Activated naive CD4-positive, alpha-beta T cell treated with anti-CD3 and anti-CD28 coated beads for 36 hours (primary cell): Measurements from ENCODE around the gene ATP6V0B. TPM values are rescaled to one million over a fixed set of nuclear protein-coding genes. Genes with fewer than 3 reads are reported as not detected.
A peak's percentile ranks its signal among the peaks of the same experiment; 100 is the strongest.

ENCODE experiments used
- CTCF ChIA-PET: fragments of 350-600 bp; sonication (Branson Sonifier 250); formaldehyde crosslinking; loops from one replicate; lab custom pipeline; 2021; ENCODE audit warnings: antibody characterized with exemption; lab: Charles Lee
- DNase-seq: peaks from one replicate; pipeline ENCODE4 v3.0.0-alpha.2; 2020
- H3K27ac Mint-ChIP-seq: one replicate; pipeline ENCODE4 v1.8.0; 2021; ENCODE audit warnings: mild to moderate bottlenecking, mixed read lengths
- H3K27me3 Mint-ChIP-seq: one replicate; pipeline ENCODE4 v1.8.0; 2021; ENCODE audit warnings: low read depth, mixed read lengths
- H3K36me3 Mint-ChIP-seq: one replicate; pipeline ENCODE4 v1.8.0; 2021; ENCODE audit warnings: low read depth, mixed read lengths
- H3K4me1 Mint-ChIP-seq: one replicate; pipeline ENCODE4 v1.8.0; 2021; ENCODE audit warnings: low read depth, mixed read lengths
- H3K4me3 Mint-ChIP-seq: one replicate; pipeline ENCODE4 v1.8.0; 2021; ENCODE audit warnings: mild to moderate bottlenecking, moderate library complexity, mixed read lengths
- H3K9me3 Mint-ChIP-seq: one replicate; pipeline ENCODE4 v1.8.0; 2021; ENCODE audit warnings: mixed read lengths
- intact Hi-C: fragments of 100-400 bp; cut with micrococcal nuclease; formaldehyde crosslinking; loops from one replicate; pipeline ENCODE4 v1.15.1; 2023
- total RNA-seq, 2 experiments: library from RNA; stranded (reverse); gene quantifications; one replicate each; pipeline ENCODE4 v1.2.3, GENCODE V29; 2021

The ATP6V0B gene
- total RNA-seq, 2 experiments from 2014 or later, result 44.2 to 52.6 TPM

GRCh38 chr1:44002165-44002564, 27.4 kb downstream of the ATP6V0B start:
- intact Hi-C loops, result no loop called here
- Mint-ChIP-seq H3K4me3 (no peak overlapping the region), H3K27me3 (no peaks in the 10 kb centered on the region), H3K4me1 (no peaks in the 10 kb centered on the region), H3K36me3 (peaks cover 25% of the 10 kb centered on the region), H3K27ac (no peak overlapping the region), H3K9me3 (no peaks in the 10 kb centered on the region)
- DNase-seq, result no peak
- CTCF ChIA-PET, result interaction anchor here (5.7 kb wide), 1 partner anchor 45 kb away, joined by 67 read pairs; no protein-coding TSS in a partner anchor

GRCh38 chr1:44002606-44003157, 27.9 kb downstream of the ATP6V0B start:
- intact Hi-C loops, result no loop called here

GRCh38 chr1:44008259-44008658, 33.5 kb downstream of the ATP6V0B start:
- no peak for DNase-seq
- Mint-ChIP-seq H3K36me3 (peaks cover 13% of the 10 kb centered on the region), H3K9me3 (no peaks in the 10 kb centered on the region), H3K4me3 (no peak overlapping the region), H3K27me3 (no peaks in the 10 kb centered on the region), H3K4me1 (peaks cover 6% of the 10 kb centered on the region), H3K27ac (no peak overlapping the region)
- CTCF ChIA-PET, result no interaction called here
- intact Hi-C loops, result no loop called here

More at GRCh38 chr1:44002606-44003157, 27.9 kb downstream of the ATP6V0B start:
- Mint-ChIP-seq H3K4me3 (no peak overlapping the region), H3K36me3 (peaks cover 25% of the 10 kb centered on the region), H3K27me3 (no peaks in the 10 kb centered on the region), H3K27ac (no peak overlapping the region), H3K4me1 (no peaks in the 10 kb centered on the region), H3K9me3 (no peaks in the 10 kb centered on the region)
- CTCF ChIA-PET, result interaction anchor here (0.8 to 5.7 kb wide), 2 partner anchors 34 to 45 kb away, joined by 4 to 67 read pairs; no protein-coding TSS in a partner anchor
- DNase-seq, result no peak

GRCh38 chr1:44010935-44011471, 36.2 kb downstream of the ATP6V0B start:
- Mint-ChIP-seq H3K36me3 (peaks cover 2% of the 10 kb centered on the region), H3K4me3 (no peak overlapping the region), H3K27me3 (no peaks in the 10 kb centered on the region), H3K9me3 (no peaks in the 10 kb centered on the region), H3K27ac (no peak overlapping the region), H3K4me1 (peaks cover 16% of the 10 kb centered on the region)
- CTCF ChIA-PET, result interaction anchor here (0.6 to 1.9 kb wide), 6 partner anchors 17 to 519 kb away, joined by 3 to 5 read pairs (median 4); no protein-coding TSS in a partner anchor
- no peak for DNase-seq
- intact Hi-C loops, result no loop called here

GRCh38 chr1:44012404-44012803, 37.6 kb downstream of the ATP6V0B start:
- DNase-seq, result no peak
- H3K4me3 Mint-ChIP-seq, result no peak overlapping the region
- CTCF ChIA-PET, result interaction anchor here (1.1 kb wide), 1 partner anchor 24 kb away, joined by 3 read pairs; no protein-coding TSS in a partner anchor
- peaks cover 16% of the 10 kb centered on the region for H3K4me1 Mint-ChIP-seq
- H3K27me3 Mint-ChIP-seq, result no peaks in the 10 kb centered on the region
- no peaks in the 10 kb centered on the region for H3K9me3 Mint-ChIP-seq
- H3K27ac Mint-ChIP-seq, result peak overlapping the region; percentile 20
- H3K36me3 Mint-ChIP-seq, result no peaks in the 10 kb centered on the region
- intact Hi-C loops, result no loop called here

GRCh38 chr1:44012941-44013609, 38.3 kb downstream of the ATP6V0B start:
- no peaks in the 10 kb centered on the region for H3K36me3 Mint-ChIP-seq
- H3K4me1 Mint-ChIP-seq, result peaks cover 16% of the 10 kb centered on the region
- CTCF ChIA-PET, result interaction anchor here (2.0 to 2.5 kb wide), 2 partner anchors 8 to 23 kb away, joined by 9 to 16 read pairs; no protein-coding TSS in a partner anchor
- no peak for DNase-seq
- H3K4me3 Mint-ChIP-seq, result no peak overlapping the region
- intact Hi-C loops, result no loop called here
- H3K27me3 Mint-ChIP-seq, result no peaks in the 10 kb centered on the region
- H3K27ac Mint-ChIP-seq, result no peak overlapping the region
- H3K9me3 Mint-ChIP-seq, result no peaks in the 10 kb centered on the region

- H3K9me3 Mint-ChIP-seq, result no peaks in the 10 kb centered on the region
- intact Hi-C loops, result no loop called here
- no peak for DNase-seq
- H3K4me1 Mint-ChIP-seq, result peaks cover 16% of the 10 kb centered on the region
- no peaks in the 10 kb centered on the region for H3K27me3 Mint-ChIP-seq
- no peaks in the 10 kb centered on the region for H3K36me3 Mint-ChIP-seq
- CTCF ChIA-PET, result interaction anchor here (0.8 to 2.5 kb wide), 3 partner anchors 8 to 22 kb away, joined by 3 to 16 read pairs (median 9); no protein-coding TSS in a partner anchor
- no peak overlapping the region for H3K4me3 Mint-ChIP-seq
- no peak overlapping the region for H3K27ac Mint-ChIP-seq
Measured at GRCh38 chr1:44013949-44014348, 39.2 kb downstream of the ATP6V0B start.

GRCh38 chr1:44014365-44015104, 39.8 kb downstream of the ATP6V0B start:
- no peak for DNase-seq
- CTCF ChIA-PET, result interaction anchor here (0.7 to 2.5 kb wide), 4 partner anchors 9 to 35 kb away, joined by 3 to 16 read pairs (median 6); no protein-coding TSS in a partner anchor
- H3K4me3 Mint-ChIP-seq, result no peak overlapping the region
- H3K27me3 Mint-ChIP-seq, result no peaks in the 10 kb centered on the region
- intact Hi-C loops, result no loop called here
- H3K4me1 Mint-ChIP-seq, result peaks cover 16% of the 10 kb centered on the region
- no peak overlapping the region for H3K27ac Mint-ChIP-seq
- H3K9me3 Mint-ChIP-seq, result no peaks in the 10 kb centered on the region
- H3K36me3 Mint-ChIP-seq, result peaks cover 2% of the 10 kb centered on the region

- peaks cover 16% of the 10 kb centered on the region for H3K4me1 Mint-ChIP-seq
- H3K27ac Mint-ChIP-seq, result no peak overlapping the region
- intact Hi-C loops, result no loop called here
- no peaks in the 10 kb centered on the region for H3K9me3 Mint-ChIP-seq
- H3K27me3 Mint-ChIP-seq, result no peaks in the 10 kb centered on the region
- no peak for DNase-seq
- no peak overlapping the region for H3K4me3 Mint-ChIP-seq
- CTCF ChIA-PET, result interaction anchor here (0.7 to 2.5 kb wide), 3 partner anchors 10 to 34 kb away, joined by 3 to 16 read pairs (median 9); no protein-coding TSS in a partner anchor
- peaks cover 2% of the 10 kb centered on the region for H3K36me3 Mint-ChIP-seq
Measured at GRCh38 chr1:44015206-44015605, 40.4 kb downstream of the ATP6V0B start.

- H3K4me1 Mint-ChIP-seq, result peaks cover 16% of the 10 kb centered on the region
- H3K27me3 Mint-ChIP-seq, result no peaks in the 10 kb centered on the region
- no peaks in the 10 kb centered on the region for H3K9me3 Mint-ChIP-seq
- H3K36me3 Mint-ChIP-seq, result peaks cover 7% of the 10 kb centered on the region
- H3K27ac Mint-ChIP-seq, result no peak overlapping the region
- H3K4me3 Mint-ChIP-seq, result no peak overlapping the region
- no peak for DNase-seq
- CTCF ChIA-PET, result interaction anchor here (0.6 to 1.0 kb wide), 3 partner anchors 10 to 71 kb away, joined by 3 to 4 read pairs (median 3); no protein-coding TSS in a partner anchor
- intact Hi-C loops, result no loop called here
Measured at GRCh38 chr1:44016041-44016889, 41.5 kb downstream of the ATP6V0B start.

GRCh38 chr1:44016890-44017400, 42.2 kb downstream of the ATP6V0B start:
- Mint-ChIP-seq H3K27me3 (no peaks in the 10 kb centered on the region), H3K36me3 (peaks cover 11% of the 10 kb centered on the region), H3K4me1 (peaks cover 16% of the 10 kb centered on the region), H3K9me3 (no peaks in the 10 kb centered on the region), H3K4me3 (no peak overlapping the region), H3K27ac (no peak overlapping the region)
- DNase-seq, result no peak
- CTCF ChIA-PET, result interaction anchor here (0.6 to 1.0 kb wide), 2 partner anchors 31 to 70 kb away, joined by 3 read pairs; no protein-coding TSS in a partner anchor
- intact Hi-C loops, result no loop called here
